ENCODE data around the gene GABRA5. TPM values are rescaled to one million over a fixed set of nuclear protein-coding genes. Genes with fewer than 3 reads are reported as not detected.

Gene GABRA5
- polyA plus RNA-seq, 1 donor (not counting 4 experiments of a cell fraction or from before 2014, with no cell fraction given), result 0.03 TPM

DNA sequence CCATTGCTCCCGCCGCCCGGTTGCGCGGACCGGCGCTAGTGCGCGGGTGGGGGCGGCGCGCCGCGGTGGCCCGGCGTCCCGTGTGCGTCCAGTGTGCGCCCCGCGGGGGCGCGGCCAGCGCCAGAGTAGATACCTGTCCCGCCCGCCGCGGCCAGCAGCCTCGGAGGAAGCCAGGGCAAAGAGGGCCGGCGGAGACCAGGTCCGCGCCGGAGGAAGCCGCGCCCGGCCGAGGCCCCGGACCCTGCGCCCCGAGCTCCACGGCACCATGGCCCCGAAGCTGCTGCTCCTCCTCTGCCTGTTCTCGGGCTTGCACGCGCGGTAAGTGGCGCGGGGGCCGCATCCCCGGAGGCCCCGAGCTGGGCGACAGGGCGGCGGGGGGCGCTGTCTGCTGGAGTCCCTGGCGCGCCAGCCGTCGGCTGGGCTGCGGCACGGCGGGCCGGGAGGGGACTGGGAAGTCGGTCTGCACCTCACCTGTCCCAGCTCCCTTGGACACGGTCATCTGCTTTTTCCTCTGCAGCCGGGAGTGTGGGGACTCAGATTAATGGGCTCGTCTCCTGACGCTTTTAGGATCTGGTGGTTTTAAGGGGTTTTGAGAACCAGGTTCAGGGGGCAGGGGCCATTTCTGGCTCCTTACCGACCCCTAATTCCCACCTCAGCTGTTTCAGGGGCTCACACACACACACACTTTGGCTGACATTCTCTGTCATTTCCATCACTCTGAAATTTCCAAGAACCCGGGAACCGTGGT, 104.6 kb downstream of the GABRA5 start:
- dilution Hi-C loops (cut with MboI; ENCODE audit: extremely low pct_ligation_motif_present, low sequenced_read_pairs), result no loop called here
- Histone ChIP-seq H3K4me2 (ENCODE audit: control insufficient read depth, extremely low read depth, insufficient read depth, low read depth, low read length) (no peak overlapping the region), H4K20me1 (ENCODE audit: control insufficient read depth, extremely low read depth, insufficient read depth, low read length) (no peaks in the 10 kb centered on the region), H3K9ac (ENCODE audit: control insufficient read depth, extremely low read depth, insufficient read depth, low read length) (no peak overlapping the region), H3K27ac (ENCODE audit: control insufficient read depth, insufficient read depth, low read length) (no peak overlapping the region), H3K79me2 (ENCODE audit: control insufficient read depth, insufficient read depth, low read length) (no peaks in the 10 kb centered on the region), H3K4me3 (ENCODE audit: control insufficient read depth in 2 of 3, extremely low read depth in 1 of 3, insufficient read depth in 2 of 3, low read depth in 1 of 3, low read length in 3 of 3) (no peak overlapping the region), H3K9me1 (ENCODE audit: control insufficient read depth, extremely low read depth, insufficient read depth, low read length) (no peaks in the 10 kb centered on the region), H3K36me3 (ENCODE audit: control insufficient read depth in 2 of 2, extremely low read depth in 1 of 2, insufficient read depth in 2 of 2, low read length in 2 of 2) (no peaks in the 10 kb centered on the region), H3K27me3 (ENCODE audit: control insufficient read depth, extremely low read depth, insufficient read depth, low read length) (peaks cover 26% of the 10 kb centered on the region), H2AFZ (ENCODE audit: control insufficient read depth, low read length) (no peak overlapping the region), H3K9me3 (ENCODE audit: control insufficient read depth, low read depth, low read length) (no peaks in the 10 kb centered on the region), H3K4me1 (ENCODE audit: control insufficient read depth, extremely low read depth, insufficient read depth, low read length) (no peaks in the 10 kb centered on the region)
- TF ChIP-seq CTCF (optimal IDR thresholded peaks at IDR 0.05 in 1 of 3, IDR thresholded peaks at IDR 0.05 in 1 of 3, conservative IDR thresholded peaks at IDR 0.05 in 1 of 3; ENCODE audit: extremely low read depth in 1 of 3, insufficient read depth in 2 of 3, low read length in 3 of 3), result no peak
- no peak for TF ChIP-seq EZH2 (IDR thresholded peaks at IDR 0.05; ENCODE audit: low read length)
- DNase-seq (ENCODE audit: low read depth, low spot score) (no peak), FAIRE-seq (no peak)

DNA sequence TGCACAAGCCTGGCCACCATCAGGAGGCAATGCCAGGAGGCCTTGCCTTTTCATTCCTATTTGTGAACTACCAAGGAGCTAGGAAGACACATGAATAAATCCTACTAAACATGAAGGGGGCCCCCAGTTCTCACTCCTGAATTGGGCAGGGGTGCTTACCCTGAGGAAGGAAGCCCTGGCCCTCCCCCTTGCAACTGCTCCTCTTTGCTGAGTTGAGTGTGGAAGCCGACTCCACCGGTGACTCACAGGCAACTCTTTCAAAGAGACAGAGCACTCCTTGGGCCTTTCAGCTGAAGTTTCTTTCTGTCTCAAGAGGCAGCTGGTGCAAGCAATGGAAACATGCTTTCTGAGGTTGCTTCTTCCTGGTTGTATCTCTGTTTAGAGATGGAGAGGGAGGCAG, 105.8 kb downstream of the GABRA5 start:
- Histone ChIP-seq H3K9me3 (ENCODE audit: control insufficient read depth, low read depth, low read length) (no peaks in the 10 kb centered on the region), H3K27ac (ENCODE audit: control insufficient read depth, insufficient read depth, low read length) (no peak overlapping the region), H4K20me1 (ENCODE audit: control insufficient read depth, extremely low read depth, insufficient read depth, low read length) (no peaks in the 10 kb centered on the region), H3K4me1 (ENCODE audit: control insufficient read depth, extremely low read depth, insufficient read depth, low read length) (no peaks in the 10 kb centered on the region), H3K27me3 (ENCODE audit: control insufficient read depth, extremely low read depth, insufficient read depth, low read length) (peaks cover 24% of the 10 kb centered on the region), H3K4me3 (ENCODE audit: control insufficient read depth in 2 of 3, extremely low read depth in 1 of 3, insufficient read depth in 2 of 3, low read depth in 1 of 3, low read length in 3 of 3) (no peak overlapping the region), H3K9me1 (ENCODE audit: control insufficient read depth, extremely low read depth, insufficient read depth, low read length) (no peaks in the 10 kb centered on the region), H3K36me3 (ENCODE audit: control insufficient read depth in 2 of 2, extremely low read depth in 1 of 2, insufficient read depth in 2 of 2, low read length in 2 of 2) (no peaks in the 10 kb centered on the region), H3K79me2 (ENCODE audit: control insufficient read depth, insufficient read depth, low read length) (no peaks in the 10 kb centered on the region), H3K9ac (ENCODE audit: control insufficient read depth, extremely low read depth, insufficient read depth, low read length) (no peak overlapping the region), H2AFZ (ENCODE audit: control insufficient read depth, low read length) (no peak overlapping the region), H3K4me2 (ENCODE audit: control insufficient read depth, extremely low read depth, insufficient read depth, low read depth, low read length) (no peak overlapping the region)
- dilution Hi-C loops (cut with MboI; ENCODE audit: extremely low pct_ligation_motif_present, low sequenced_read_pairs), result no loop called here
- FAIRE-seq (no peak), DNase-seq (ENCODE audit: low read depth, low spot score) (no peak)
- no peak for TF ChIP-seq CTCF (optimal IDR thresholded peaks at IDR 0.05 in 1 of 3, IDR thresholded peaks at IDR 0.05 in 1 of 3, conservative IDR thresholded peaks at IDR 0.05 in 1 of 3; ENCODE audit: extremely low read depth in 1 of 3, insufficient read depth in 2 of 3, low read length in 3 of 3)
- no peak for TF ChIP-seq EZH2 (IDR thresholded peaks at IDR 0.05; ENCODE audit: low read length)
